ENCODE measurements around the gene CELA2B. TPM values are rescaled to one million over a fixed set of nuclear protein-coding genes. Genes with fewer than 3 reads are reported as not detected.
"Not testable (repeated sequence)": the region's sequence is repeated elsewhere in the genome, so short reads cannot be mapped to it uniquely, and the experiment has no call there.

CELA2B gene
- total RNA-seq, 1 experiment from 2014 or later = not detected

GRCh38 chr1:15454256-15454655 is 21.6 kb upstream of the CELA2B start:
- DNase-seq (ENCODE audit: low spot score) = no peak
- ATAC-seq = no peak
- Mint-ChIP-seq H3K36me3 (no peaks in the 10 kb centered on the region), H3K4me3 (no peak overlapping the region), H3K27ac (no peak overlapping the region), H3K4me1 (no peaks in the 10 kb centered on the region), H3K9me3 (peaks cover 17% of the 10 kb centered on the region), H3K27me3 (ENCODE audit: low read depth) (no peaks in the 10 kb centered on the region)
- POLR2A ChIA-PET = no interaction called here
- no peak for TF ChIP-seq SP1 (CRISPR knock-in tag; conservative IDR thresholded peaks at IDR 0.05)
- CTCF ChIA-PET = interaction anchor here (0.6 kb wide), 1 partner anchor 88 kb away, joined by 3 read pairs; no protein-coding TSS in a partner anchor

GRCh38 chr1:15455522-15455921 is 20.4 kb upstream of the CELA2B start:
- Mint-ChIP-seq H3K4me1 (no peaks in the 10 kb centered on the region), H3K36me3 (no peaks in the 10 kb centered on the region), H3K4me3 (no peak overlapping the region), H3K9me3 (peaks cover 15% of the 10 kb centered on the region), H3K27me3 (ENCODE audit: low read depth) (no peaks in the 10 kb centered on the region), H3K27ac (no peak overlapping the region)
- CTCF ChIA-PET = no interaction called here
- DNase-seq (ENCODE audit: low spot score) (no peak), ATAC-seq (no peak)
- TF ChIP-seq GABPB1 (CRISPR knock-in tag; IDR thresholded peaks at IDR 0.05) = no peak
- TF ChIP-seq NFATC4 (CRISPR knock-in tag; IDR thresholded peaks at IDR 0.05) = no peak
- no peak for TF ChIP-seq ERG (CRISPR knock-in tag; IDR thresholded peaks at IDR 0.05)
- TF ChIP-seq ATF6 (CRISPR knock-in tag; IDR thresholded peaks at IDR 0.05) = no peak
- POLR2A ChIA-PET = no interaction called here

- TF ChIP-seq ZNF232 (CRISPR knock-in tag; IDR thresholded peaks at IDR 0.05) = no peak
- no peak for TF ChIP-seq TEAD4 (CRISPR knock-in tag; IDR thresholded peaks at IDR 0.05)
- TF ChIP-seq FOXJ3 (CRISPR knock-in tag; IDR thresholded peaks at IDR 0.05; ENCODE audit: borderline replicate concordance) = no peak
- TF ChIP-seq E2F5 (CRISPR knock-in tag; IDR thresholded peaks at IDR 0.05) = no peak
- no peak for TF ChIP-seq CREB1 (CRISPR knock-in tag; IDR thresholded peaks at IDR 0.05)
- H3K9me3 Mint-ChIP-seq = peaks cover 8% of the 10 kb centered on the region; the same call in 1 of the 2 replicates
- no peak for DNase-seq (ENCODE audit: low spot score)
- CTCF ChIA-PET = no interaction called here
- H3K27ac Mint-ChIP-seq = no peak within 1 kb of the TSS
- no peaks in the 10 kb centered on the region for H3K4me1 Mint-ChIP-seq
- no peaks in the 10 kb centered on the region for H3K36me3 Mint-ChIP-seq
- no peaks in the 10 kb centered on the region for H3K27me3 Mint-ChIP-seq (ENCODE audit: low read depth)
- POLR2A ChIA-PET = no interaction called here
- no peak within 1 kb of the TSS for H3K4me3 Mint-ChIP-seq
- ATAC-seq = no peak
Observed at GRCh38 chr1:15456313-15456954, 19.5 kb upstream of the CELA2B start, which contains the start of gene CELA2A. Gene CELA2A, plus strand, starts transcription at chr1:15456732. Its CDS starts 22 bp downstream, at chr1:15456754.

- no peaks in the 10 kb centered on the region for H3K4me1 Mint-ChIP-seq
- no peak for ATAC-seq
- H3K36me3 Mint-ChIP-seq = no peaks in the 10 kb centered on the region
- H3K27me3 Mint-ChIP-seq (ENCODE audit: low read depth) = no peaks in the 10 kb centered on the region
- no peak for DNase-seq (ENCODE audit: low spot score)
- POLR2A ChIA-PET = no interaction called here
- H3K27ac Mint-ChIP-seq = no peak overlapping the region
- no peak overlapping the region for H3K4me3 Mint-ChIP-seq
- CTCF ChIA-PET = no interaction called here
- no peak for TF ChIP-seq SOX15 (CRISPR knock-in tag; IDR thresholded peaks at IDR 0.05)
- no peak for TF ChIP-seq USF1 (CRISPR knock-in tag; IDR thresholded peaks at IDR 0.05)
- no peaks in the 10 kb centered on the region for H3K9me3 Mint-ChIP-seq
Observed at GRCh38 chr1:15457585-15457984, 18.3 kb upstream of the CELA2B start.

GRCh38 chr1:15458388-15458787 is 17.5 kb upstream of the CELA2B start:
- H3K9me3 Mint-ChIP-seq; DNase-seq (ENCODE audit: low spot score); CTCF ChIA-PET; H3K27me3 Mint-ChIP-seq (ENCODE audit: low read depth); ATAC-seq; H3K4me1 Mint-ChIP-seq; H3K36me3 Mint-ChIP-seq; H3K27ac Mint-ChIP-seq; POLR2A ChIA-PET; H3K4me3 Mint-ChIP-seq: not testable (repeated sequence)

All from WTC11 (cell line).